ENCODE data around the gene P2RX6.
"Not testable (repeated sequence)": the region's sequence is repeated elsewhere in the genome, so short reads cannot be mapped to it uniquely, and the experiment has no call there.

The P2RX6 gene

GRCh38 chr22:21071796-21072195, 56.8 kb downstream of the P2RX6 start:
- FAIRE-seq; DNase-seq (ENCODE audit: insufficient read length, low spot score): not testable (repeated sequence)

GRCh38 chr22:21073023-21073422, 58.1 kb downstream of the P2RX6 start:
- DNase-seq (ENCODE audit: insufficient read length, low spot score) = no peak
- no peak for FAIRE-seq

- FAIRE-seq (no peak), DNase-seq (ENCODE audit: insufficient read length, low spot score) (no peak)
Measured at GRCh38 chr22:21073482-21073881, 58.5 kb downstream of the P2RX6 start.

DNA sequence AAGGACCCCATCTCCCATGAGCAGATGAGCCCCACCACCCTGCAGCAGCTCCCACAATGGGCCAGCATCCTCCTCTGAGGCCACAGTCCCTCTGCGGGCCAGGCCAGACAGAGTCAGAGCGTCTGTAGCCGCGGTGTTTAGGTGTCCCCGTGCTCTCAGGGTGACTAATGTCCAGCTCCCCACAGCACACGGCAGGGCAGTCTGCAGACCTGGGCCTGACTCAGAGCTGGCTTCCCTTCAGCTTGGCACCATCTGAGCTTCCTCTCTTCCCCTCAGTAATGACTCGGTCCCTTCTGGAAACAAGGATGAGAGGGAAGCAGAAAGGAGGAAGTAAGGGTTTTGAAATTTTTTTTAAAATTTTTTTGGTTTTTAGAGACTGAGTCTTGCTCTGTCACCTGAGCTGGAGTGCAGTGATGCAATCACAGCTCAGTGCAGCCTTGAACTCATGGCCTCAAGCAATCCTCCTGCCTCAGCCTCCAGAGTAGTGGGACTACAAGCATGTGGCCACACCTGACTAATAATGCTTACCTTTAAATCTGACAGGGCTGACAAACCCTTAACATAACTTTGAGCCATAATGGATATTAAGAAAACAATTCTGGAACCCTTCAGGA, 59.2 kb downstream of the P2RX6 start:
- DNase-seq (ENCODE audit: insufficient read length, low spot score) (no peak), FAIRE-seq (no peak)

GRCh38 chr22:21075516-21076138, 60.7 kb downstream of the P2RX6 start:
- no peak for FAIRE-seq
- DNase-seq (ENCODE audit: insufficient read length, low spot score) = no peak

GRCh38 chr22:21076912-21077625, 62.1 kb downstream of the P2RX6 start:
- FAIRE-seq = no peak
- DNase-seq (ENCODE audit: insufficient read length, low spot score) = no peak

Measured in GM19239 (cell line).